HTR-8/SVneo (cell line): ENCODE measurements around the gene CHML.

ENCODE experiments used
- DNase-seq: peaks from one replicate; pipeline ENCODE4 v3.0.0; 2011; ENCODE audit warnings: low spot score, mixed read lengths; ENCODE audit not compliant: insufficient read length
- FAIRE-seq: peaks from 2 replicates; lab custom pipeline; 2011; peaks lifted over from hg19 to GRCh38; lab: Jason Lieb, UNC

The CHML gene

GRCh38 chr1:241596633-241597032, 43.5 kb downstream of the CHML start:
- FAIRE-seq (no peak), DNase-seq (no peak)

GRCh38 chr1:241593186-241593585, 47.0 kb downstream of the CHML start:
- FAIRE-seq (no peak), DNase-seq (no peak)

DNA sequence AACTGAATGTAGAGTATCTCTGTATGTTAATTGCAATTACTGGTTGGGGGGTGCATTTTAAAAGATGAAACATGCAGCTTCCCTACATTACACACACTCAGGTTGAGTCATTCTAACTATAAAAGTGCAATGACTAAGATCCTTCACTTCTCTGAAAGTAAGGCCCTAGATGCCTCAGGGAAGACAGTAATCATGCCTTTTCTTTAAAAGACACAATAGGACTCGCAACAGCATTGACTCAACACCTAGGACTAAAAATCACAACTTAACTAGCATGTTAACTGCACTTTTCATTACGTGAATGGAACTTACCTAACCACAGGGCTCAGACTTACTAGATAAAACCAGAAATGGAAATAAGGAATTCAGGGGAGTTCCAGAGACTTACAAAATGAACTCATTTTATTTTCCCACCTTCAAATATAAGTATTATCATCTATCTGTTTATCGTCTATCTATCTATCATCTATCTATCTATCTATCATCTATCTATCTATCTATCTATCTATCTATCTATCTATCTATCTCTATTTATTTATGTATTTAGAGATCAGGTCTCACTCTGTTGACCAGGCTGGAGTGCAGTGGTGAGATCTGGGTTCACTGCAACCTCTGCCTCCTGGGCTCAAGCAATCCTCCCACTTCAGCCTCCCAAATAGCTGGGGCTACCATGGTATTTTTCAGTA, 47.8 kb downstream of the CHML start:
- peak; percentile 36 for DNase-seq
- FAIRE-seq, result peak; percentile 46

GRCh38 chr1:241591736-241592135, 48.4 kb downstream of the CHML start:
- no peak for DNase-seq
- FAIRE-seq, result no peak

- no peak for FAIRE-seq
- peak; percentile 41 for DNase-seq
Observed at GRCh38 chr1:241591317-241591716, 48.9 kb downstream of the CHML start.

GRCh38 chr1:241590719-241591118, 49.5 kb downstream of the CHML start:
- FAIRE-seq (no peak), DNase-seq (no peak)
